AG10803 (cell line): Measurements from ENCODE around the gene HGD.

ENCODE experiments used
- DNase-seq: peaks from one replicate; pipeline ENCODE4 v3.0.0; 2010; ENCODE audit warnings: low read depth
- H3K4me3 ChIP-seq: 2 replicates; pipeline ENCODE4 v1.5.1; 2011; ENCODE audit warnings: mild to moderate bottlenecking, low read length, control low read depth
- CTCF ChIP-seq: conservative IDR thresholded peaks from 2 replicates; pipeline ENCODE4 v1.5.1; 2011; ENCODE audit warnings: mild to moderate bottlenecking, low read length, control low read depth, inconsistent platforms

The HGD gene

GRCh38 chr3:120706950-120707349 lies 24.9 kb upstream of the HGD start:
- no peak for TF ChIP-seq CTCF
- H3K4me3 ChIP-seq: no peak overlapping the region
- DNase-seq: no peak

GRCh38 chr3:120705884-120706582 lies 24.0 kb upstream of the HGD start:
- no peak overlapping the region for H3K4me3 ChIP-seq
- no peak for TF ChIP-seq CTCF
- DNase-seq: peak; percentile 51

GRCh38 chr3:120699333-120699732 lies 17.3 kb upstream of the HGD start:
- no peak overlapping the region for H3K4me3 ChIP-seq
- DNase-seq: no peak
- no peak for TF ChIP-seq CTCF

GRCh38 chr3:120693439-120694171 lies 11.6 kb upstream of the HGD start:
- no peak overlapping the region for H3K4me3 ChIP-seq
- TF ChIP-seq CTCF: no peak
- DNase-seq: peak; percentile 57

- no peak overlapping the region for H3K4me3 ChIP-seq
- no peak for DNase-seq
- TF ChIP-seq CTCF: no peak
Observed at GRCh38 chr3:120689395-120689794, 7.4 kb upstream of the HGD start.

- no peak for TF ChIP-seq CTCF
- H3K4me3 ChIP-seq: no peak overlapping the region
- peak; percentile 84 for DNase-seq
Observed at GRCh38 chr3:120688121-120688520, 6.1 kb upstream of the HGD start.

GRCh38 chr3:120685411-120685810 lies 3.4 kb upstream of the HGD start:
- H3K4me3 ChIP-seq: no peak overlapping the region
- DNase-seq: no peak
- no peak for TF ChIP-seq CTCF
